NCI-H2107 (cell line): ENCODE results near the gene RAPGEF4.

Experiments used
- DNase-seq: peaks from one replicate; lab custom pipeline; 2025; lab: John Stamatoyannopoulos, UW

RAPGEF4 gene

DNA sequence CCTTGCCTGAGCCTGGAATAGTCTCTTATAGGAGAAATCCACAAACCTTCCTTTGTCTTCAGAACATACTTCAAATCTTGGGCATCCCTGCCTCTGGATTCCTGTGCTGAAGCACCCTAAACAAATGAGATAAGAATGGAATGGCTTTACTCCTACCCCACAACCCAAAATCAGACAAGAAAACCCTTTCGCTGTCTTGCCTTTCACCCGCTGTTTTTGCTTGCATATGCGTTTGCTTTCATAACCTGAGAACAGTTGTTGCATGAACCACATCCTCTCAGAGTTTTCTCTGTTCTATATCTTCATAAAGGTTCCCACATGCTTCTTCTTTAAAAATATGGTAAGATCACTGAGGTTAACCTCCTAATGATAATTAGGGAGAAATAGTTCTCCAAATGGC is 207.9 kb downstream of the RAPGEF4 start:
- DNase-seq, result no peak

DNA sequence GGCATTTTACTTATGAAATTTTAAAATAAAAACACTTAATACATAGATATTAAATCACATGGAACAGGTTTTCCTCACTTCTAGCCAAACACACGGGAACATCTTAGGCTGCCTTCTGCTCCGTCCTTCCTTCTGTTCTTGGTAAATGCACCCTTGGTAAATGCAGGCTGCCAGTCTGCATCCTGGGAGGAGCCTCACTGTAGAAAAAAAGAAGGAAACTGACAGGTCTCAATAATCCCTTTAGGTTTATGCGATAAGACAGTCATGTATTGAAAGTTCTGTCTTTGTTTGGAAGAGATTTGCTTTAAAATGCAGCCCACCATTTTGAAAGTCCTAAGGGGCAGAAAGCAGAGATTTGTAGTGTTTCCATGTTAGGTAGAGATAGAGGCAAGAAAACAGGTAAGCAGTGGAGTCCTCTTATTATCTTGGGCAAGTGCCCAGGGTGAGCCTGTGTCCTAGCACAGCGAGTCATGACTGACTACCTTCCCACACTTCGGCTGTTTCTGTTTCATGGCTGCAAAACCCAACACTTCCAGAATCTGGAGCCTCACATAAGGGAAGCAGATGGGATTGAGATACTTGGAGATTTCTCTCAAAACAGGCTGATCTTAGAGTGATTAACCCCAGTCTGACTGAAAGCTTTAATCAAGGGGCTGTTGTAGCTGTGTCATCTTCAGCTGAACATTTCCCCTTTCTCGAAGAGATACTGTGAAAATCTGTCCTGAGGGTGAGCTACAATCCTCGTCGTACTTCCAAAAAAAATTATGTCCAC is 208.6 kb downstream of the RAPGEF4 start:
- no peak for DNase-seq

- no peak for DNase-seq
These were observed 209.3 kb downstream of the RAPGEF4 start for GRCh38 chr2:172944794-172945509.

DNA sequence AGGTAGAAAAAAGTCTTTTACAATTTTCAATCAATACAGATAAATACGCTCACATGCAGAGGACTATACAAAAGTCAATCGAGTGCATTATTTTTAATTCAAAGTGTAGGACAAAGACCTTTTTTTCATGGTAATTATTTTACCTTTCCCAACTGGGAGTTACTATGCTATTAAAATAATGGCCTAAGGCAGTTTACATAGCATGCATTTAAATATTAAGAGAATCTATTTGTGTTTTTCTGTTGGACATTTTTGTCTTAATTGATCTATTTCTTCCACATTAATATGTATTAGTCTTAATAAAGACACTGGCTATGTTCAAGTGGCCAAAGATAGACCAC is 209.8 kb downstream of the RAPGEF4 start:
- DNase-seq, result no peak

GRCh38 chr2:172947461-172948153 is 212.0 kb downstream of the RAPGEF4 start:
- DNase-seq, result no peak

- DNase-seq, result no peak
These were observed 213.9 kb downstream of the RAPGEF4 start for GRCh38 chr2:172949522-172949921.

GRCh38 chr2:172950565-172950964 is 214.9 kb downstream of the RAPGEF4 start:
- DNase-seq, result no peak

DNA sequence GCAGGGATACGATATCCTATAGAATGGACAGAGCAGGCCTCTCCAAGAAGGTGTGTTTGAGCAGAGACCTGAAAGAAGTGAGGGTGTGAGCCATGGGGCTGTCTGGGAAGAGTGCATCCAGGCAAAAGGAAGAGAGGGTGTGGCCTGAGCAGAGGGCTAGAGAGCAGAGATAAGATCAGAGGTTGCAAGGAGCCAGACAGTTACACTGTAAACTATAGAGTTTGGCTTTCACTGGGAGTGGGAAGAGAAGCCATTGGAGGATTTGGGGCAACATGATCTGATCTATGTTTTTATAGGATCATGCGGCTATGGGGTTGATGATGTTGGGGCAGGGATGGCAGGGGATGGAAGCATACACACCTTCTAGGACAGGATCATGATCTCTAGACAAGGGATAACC is 215.9 kb downstream of the RAPGEF4 start:
- DNase-seq, result no peak

- no peak for DNase-seq
These were observed 217.8 kb downstream of the RAPGEF4 start for GRCh38 chr2:172953411-172953810.

DNA sequence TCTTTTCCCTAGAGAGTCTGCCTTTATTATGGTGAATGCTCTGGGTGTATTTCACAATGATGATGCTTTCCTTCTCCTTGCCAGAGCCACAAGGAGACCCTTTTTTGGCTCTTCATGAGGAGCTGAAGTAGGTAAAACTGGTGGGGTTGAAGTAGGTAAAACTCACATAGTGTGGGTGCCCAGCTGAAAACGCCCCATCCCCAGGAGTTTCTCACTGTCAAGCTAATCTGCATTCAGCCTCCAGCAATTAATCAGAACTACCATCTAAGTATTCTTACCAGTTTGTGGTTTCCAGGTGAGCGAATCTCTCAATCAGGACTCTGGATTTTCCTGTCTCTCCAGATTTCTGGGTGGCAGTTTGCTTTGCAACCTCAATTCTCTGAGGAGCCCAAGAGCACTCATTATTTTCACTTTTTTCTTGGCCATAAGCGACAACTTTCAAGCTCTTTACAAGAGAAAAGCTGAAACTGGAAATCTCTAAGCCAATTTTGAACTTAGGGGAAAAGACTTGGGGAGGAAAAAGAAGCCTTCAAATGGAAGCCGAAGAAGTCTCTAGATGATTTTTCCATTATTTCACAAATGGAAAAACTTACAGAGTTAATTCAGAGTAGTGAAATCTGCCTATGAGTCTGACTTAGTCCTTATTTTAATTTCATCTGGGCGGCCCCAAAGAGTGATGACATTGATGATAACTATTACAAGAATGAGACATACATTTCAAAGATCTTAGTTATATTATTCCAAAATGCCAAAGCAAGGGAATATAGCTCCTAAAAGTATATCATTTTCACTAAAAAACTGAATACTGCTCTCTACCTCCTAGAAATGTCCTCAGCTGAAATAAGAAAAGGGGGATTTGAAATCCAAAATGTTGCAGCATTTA is 218.6 kb downstream of the RAPGEF4 start:
- DNase-seq, result no peak

GRCh38 chr2:172955587-172955986 is 219.9 kb downstream of the RAPGEF4 start:
- no peak for DNase-seq

DNA sequence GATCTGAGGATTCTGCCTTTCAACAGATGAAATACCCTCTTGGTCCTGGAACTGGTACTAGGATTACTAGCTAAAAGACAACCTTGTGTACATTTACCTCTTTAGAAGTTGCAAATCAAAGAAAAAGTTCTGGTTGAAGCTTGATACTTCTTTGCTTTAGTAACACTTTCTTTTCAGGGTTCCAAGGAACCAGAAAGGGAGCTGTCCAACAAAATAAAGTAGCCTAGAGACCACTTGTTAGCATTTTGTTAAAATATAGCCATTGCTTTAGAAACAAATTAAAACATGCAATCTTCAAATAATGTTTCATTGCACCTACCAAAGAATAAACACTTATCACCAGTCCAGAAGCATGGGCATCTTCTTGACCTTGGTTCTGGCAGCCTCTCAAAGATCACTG is 222.1 kb downstream of the RAPGEF4 start:
- DNase-seq, result no peak

DNA sequence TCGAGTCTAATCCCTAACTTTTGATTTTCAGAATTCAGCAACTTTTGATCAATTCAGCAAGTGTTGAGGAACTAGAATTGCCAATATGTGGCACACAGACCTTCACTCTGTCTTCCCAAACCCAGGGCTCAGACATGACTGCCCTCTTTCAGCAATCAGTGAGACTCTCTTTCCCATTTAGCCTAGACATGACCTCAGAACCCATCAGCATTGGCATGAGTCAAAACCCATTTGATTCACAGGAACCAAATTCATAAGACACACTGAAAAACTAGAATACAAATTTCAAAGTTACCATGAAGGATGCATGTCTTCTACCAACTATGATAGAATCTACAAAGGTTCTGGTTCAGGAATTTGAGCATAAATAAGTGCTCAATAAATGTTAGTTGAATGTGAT is 226.4 kb downstream of the RAPGEF4 start:
- no peak for DNase-seq

GRCh38 chr2:172962824-172963223 is 227.2 kb downstream of the RAPGEF4 start:
- no peak for DNase-seq

DNA sequence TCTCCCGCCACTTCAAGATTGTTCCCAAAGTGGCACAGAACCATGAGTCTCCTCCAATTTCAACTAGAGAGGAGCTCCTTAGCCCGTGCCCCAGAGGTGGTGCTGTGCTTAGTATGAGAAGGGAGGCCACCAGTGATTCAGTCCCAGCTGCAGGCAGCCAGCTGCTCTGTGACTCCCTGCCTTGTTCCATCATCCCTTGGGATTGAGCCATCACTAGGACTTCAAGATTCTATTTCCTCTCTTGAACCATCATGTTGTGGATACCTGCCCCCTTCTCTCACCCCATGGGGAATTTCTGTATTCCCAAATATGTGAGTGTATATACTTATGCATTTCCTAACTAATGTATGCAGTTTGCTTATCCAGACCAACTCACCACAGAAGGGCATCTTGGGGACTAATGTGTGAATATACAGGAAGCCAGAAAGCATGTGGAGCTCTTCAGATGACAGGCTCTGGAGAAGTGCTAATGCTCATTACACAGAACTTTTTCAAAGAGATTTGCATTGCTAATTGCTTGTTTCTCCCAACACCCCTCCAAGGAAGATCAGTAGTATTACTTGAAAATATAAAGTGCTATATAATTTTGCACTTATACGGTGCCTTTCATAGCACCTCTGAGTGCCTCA is 229.0 kb downstream of the RAPGEF4 start:
- DNase-seq, result no peak

GRCh38 chr2:172965433-172966212 is 230.0 kb downstream of the RAPGEF4 start:
- DNase-seq, result no peak

DNA sequence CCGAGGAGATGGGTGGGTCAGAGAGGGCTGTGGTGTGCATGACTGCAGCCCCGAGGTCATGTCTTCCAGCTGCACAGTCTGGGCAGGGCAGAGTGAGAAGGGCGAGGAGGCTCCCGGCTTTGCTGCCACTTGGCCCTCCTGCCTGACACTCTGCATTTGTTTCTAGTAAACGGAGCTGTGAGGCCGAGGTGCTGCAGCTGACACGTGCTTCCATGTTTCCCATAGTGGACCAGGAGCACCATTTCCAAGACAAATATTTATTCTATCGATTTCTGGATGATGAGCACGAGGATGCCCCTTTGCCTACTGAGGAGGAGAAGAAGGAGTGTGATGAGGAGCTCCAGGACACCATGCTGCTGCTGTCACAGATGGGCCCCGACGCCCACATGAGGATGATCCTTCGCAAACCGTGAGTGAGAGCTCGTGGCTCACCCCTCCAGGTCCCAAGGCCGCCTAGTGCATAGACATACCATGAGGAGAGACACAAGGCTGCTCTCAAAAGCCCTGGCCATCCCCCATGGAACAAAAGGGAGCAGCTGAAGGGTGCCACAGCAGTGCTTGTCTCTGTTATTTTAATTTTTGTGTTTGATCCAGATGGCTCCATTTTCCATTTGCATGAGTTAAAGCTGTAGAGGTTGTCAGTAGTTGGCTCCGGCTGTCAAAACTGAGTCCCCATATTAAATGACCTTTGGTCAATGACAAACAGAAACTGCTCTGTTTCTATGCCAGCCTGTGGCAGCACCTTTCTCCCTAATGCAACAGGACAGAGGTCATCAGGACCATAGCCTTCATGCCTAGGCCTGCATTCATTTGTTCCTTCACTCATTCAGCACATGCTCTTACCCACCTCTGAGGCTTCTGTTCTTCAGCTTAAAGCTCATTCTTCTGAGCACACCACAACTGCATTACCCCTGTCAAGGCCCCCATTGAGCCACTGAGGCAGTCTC is 231.7 kb downstream of the RAPGEF4 start:
- DNase-seq, result no peak

GRCh38 chr2:172968061-172968469 is 232.4 kb downstream of the RAPGEF4 start:
- no peak for DNase-seq

- no peak for DNase-seq
These were observed 233.5 kb downstream of the RAPGEF4 start for GRCh38 chr2:172969166-172969565.

GRCh38 chr2:172969609-172970008 is 234.0 kb downstream of the RAPGEF4 start:
- DNase-seq, result no peak
